NCI-H2107 treated with DMSO at 0.1 percent for 48 hours (cell line): Measurements from ENCODE around the gene TBX1.

Experiments
- DNase-seq: peaks from one replicate; lab custom pipeline; 2025; ENCODE audit not compliant: unreplicated experiment; lab: John Stamatoyannopoulos, UW

The TBX1 gene

DNA sequence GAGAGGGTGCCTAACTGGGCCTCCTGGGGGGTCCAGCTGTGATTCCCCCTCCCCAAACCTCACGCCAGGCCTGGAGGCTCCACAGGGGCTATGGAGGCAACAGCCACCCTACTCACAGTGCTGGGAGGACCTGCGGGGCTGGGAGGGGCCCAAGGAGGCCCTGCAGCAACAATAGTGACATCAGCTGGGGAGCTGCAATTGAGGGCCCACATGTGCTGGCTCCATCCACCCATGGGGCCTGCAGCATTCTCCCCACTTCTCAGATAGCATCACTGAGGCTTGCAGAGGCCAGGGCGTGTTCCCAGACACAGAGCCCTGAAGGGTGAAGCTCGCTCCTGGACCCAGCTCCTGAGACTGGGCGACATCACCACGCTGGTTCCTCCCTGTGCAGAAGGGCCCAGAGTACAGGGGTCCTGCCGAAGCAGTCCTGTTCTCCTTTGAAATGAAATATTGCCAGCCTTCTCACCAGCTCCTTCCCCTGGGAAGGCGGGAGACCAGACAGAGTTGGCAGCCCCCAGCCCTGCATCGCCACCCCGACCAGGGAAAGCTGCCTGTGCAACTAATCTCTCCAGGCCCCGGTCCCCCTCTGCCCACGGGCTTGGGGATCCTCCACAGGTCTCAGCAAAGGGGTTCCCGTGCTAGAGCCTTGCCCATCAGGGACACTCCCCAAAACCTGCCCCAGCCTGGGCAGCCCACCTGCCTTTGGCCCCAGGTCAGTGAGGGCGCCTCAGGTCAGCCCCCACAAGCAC, 8.9 kb upstream of the TBX1 start:
- DNase-seq: no peak

GRCh38 chr22:19753090-19753842, 7.3 kb upstream of the TBX1 start:
- no peak for DNase-seq

- no peak for DNase-seq
These were observed 6.4 kb upstream of the TBX1 start for GRCh38 chr22:19753996-19754700.

- DNase-seq: no peak
These were observed 5.9 kb upstream of the TBX1 start for GRCh38 chr22:19754701-19755144.

GRCh38 chr22:19755145-19755710, 5.3 kb upstream of the TBX1 start:
- no peak for DNase-seq

DNA sequence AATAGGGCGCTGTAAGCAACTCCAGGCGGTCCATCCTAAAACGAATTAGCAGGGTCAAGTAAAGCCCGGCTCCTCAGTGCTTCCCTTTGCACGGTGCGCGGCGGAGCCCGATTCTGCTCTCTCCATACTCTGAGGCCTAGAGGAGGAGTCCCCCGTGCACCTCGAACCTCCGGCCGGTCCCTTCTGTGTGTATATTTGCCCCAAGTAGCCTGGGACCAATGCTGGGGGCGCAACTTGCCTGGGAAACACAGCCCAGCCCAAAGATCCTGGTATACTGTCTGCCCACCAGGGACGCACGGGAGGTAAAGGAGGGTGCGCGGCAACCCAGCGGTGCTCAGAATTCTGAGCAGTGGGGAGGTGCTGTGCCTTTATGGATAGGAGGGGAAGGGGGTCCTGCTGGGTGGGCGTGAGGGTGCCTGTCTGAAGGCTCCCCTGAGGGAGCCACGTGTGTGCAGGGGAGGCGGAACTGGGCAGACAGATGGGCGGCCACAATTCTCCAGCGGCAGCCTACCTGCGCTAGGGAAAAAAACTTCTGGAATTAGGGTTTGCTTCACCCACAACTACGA, 4.8 kb upstream of the TBX1 start:
- no peak for DNase-seq

- no peak for DNase-seq
These were observed 4.1 kb upstream of the TBX1 start for GRCh38 chr22:19756288-19757128.

- no peak for DNase-seq
These were observed 3.2 kb upstream of the TBX1 start for GRCh38 chr22:19757140-19757984.

GRCh38 chr22:19757985-19758895, 2.3 kb upstream of the TBX1 start:
- DNase-seq: no peak

GRCh38 chr22:19758896-19759426, 1.6 kb upstream of the TBX1 start:
- DNase-seq: no peak

GRCh38 chr22:19759427-19760057, 1.0 kb upstream of the TBX1 start:
- DNase-seq: no peak

DNA sequence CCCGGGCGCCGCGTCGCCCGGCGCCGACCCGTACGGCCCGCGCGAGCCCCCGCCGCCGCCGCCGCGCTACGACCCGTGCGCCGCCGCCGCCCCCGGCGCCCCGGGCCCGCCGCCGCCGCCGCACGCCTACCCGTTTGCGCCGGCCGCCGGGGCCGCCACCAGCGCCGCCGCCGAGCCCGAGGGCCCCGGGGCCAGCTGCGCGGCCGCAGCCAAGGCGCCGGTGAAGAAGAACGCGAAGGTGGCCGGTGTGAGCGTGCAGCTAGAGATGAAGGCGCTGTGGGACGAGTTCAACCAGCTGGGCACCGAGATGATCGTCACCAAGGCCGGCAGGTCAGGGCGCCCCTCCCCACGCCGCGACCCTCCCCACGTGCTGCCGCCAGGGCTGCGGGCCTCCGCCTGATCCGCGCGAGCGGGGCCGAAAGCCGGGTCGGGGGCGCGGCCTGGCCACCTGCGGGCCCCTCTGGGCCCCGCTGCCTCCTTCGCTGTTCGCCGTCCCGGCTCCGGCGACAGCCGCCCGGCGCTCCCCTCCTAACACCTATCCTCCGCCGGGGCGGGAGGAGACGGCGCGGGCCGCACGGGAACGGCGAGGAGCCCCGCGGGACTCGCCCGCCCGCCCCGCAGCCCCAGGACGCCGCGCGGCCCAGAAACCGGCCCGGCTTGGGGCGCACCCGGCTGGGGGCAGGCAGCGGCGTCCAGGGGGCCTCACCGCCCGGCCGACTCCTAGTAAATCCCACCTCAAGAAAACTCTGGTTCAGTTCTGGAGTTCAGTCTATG, 560 bp downstream of the TBX1 start:
- DNase-seq: no peak

- DNase-seq: no peak
These were observed 1.4 kb downstream of the TBX1 start for GRCh38 chr22:19761725-19762567.

DNA sequence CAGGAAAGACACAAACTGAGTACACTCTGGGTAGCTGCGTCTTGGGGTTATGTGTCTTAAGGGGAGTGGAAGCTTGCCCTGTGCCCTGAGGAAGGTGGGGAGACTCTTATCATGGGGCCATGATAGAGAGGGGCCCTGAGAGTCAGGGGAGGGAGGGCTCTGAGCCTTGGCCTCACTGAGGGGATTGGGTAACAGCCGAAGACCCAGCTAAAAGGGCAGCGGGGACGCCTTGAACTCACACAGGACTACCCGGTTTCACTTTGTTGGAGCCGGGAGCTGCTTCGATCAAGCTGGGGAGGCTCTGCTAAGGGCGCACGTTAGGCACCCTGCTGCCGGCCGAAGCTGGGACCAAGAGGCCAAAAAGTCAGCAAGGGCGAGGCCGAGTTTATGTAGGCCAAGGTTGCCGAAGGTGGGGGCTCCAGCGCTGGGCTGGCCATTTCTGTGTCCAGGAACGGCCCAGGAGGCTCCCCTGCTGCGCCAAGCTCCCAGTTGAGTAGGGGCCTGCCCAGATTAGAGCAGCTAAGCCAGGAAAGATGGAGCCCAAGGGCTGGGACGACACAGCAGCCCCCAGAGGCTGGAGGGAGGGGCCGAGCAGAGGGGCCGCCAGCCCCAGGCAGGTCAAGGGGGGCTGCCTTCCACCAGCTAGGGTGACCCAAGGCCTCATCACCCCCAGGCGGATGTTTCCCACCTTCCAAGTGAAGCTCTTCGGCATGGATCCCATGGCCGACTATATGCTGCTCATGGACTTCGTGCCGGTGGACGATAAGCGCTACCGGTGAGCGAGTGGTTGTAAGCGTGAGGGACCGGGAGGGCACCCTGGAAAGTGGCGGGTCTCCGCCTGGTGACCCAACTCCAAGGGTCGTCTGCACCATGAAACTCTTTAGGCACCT, 2.2 kb downstream of the TBX1 start:
- DNase-seq: no peak
